Right renal pelvis (tissue), 4 donors: Measurements from ENCODE around the gene HTN3. TPM values are rescaled to one million over a fixed set of nuclear protein-coding genes. Genes with fewer than 3 reads are reported as not detected.

Experiments
- polyA plus RNA-seq, 4 donors: library from polyadenylated mRNA; unstranded; fragments of 120-200 nt; gene quantifications; one replicate each; pipeline ENCODE4 v1.2.1, GENCODE V29; 2013; ENCODE audit not compliant: insufficient read length in 4 of 4

The HTN3 gene
- polyA plus RNA-seq, 4 donors, result not detected

Other genes with a start within 250 kb of the HTN3 start
- 100 to 1,000 TPM; 335 to 659 (median 589) TPM for gene SULT1E1, start 168.3 kb upstream of the HTN3 start, polyA plus RNA-seq
- under 1 TPM in 1 of 4 donors, not detected in 3; 0.09 TPM for gene CSN1S1, start 97.4 kb upstream of the HTN3 start, polyA plus RNA-seq
- gene CSN2, start 62.7 kb upstream of the HTN3 start, polyA plus RNA-seq, result not detected
- gene STATH, start 32.5 kb upstream of the HTN3 start, polyA plus RNA-seq, result under 1 TPM; 0.26 to 0.69 (median 0.43) TPM
- gene HTN1, start 22.0 kb downstream of the HTN3 start, polyA plus RNA-seq, result under 1 TPM in 1 of 4 donors, not detected in 3; 0.01 TPM
- gene PRR27, start 125.8 kb downstream of the HTN3 start, polyA plus RNA-seq, result under 1 TPM; 0.04 to 0.14 (median 0.06) TPM
- 1 to 10 TPM in 3 of 4 donors, under 1 TPM in 1; 0.65 to 1.9 (median 1.3) TPM for gene ODAM, start 167.3 kb downstream of the HTN3 start, polyA plus RNA-seq
- 1 to 10 TPM in 2 of 4 donors, under 1 TPM in 2; 0.49 to 2.0 (median 0.89) TPM for gene FDCSP, start 197.7 kb downstream of the HTN3 start, polyA plus RNA-seq
- gene CSN3, start 214.1 kb downstream of the HTN3 start, polyA plus RNA-seq, result under 1 TPM in 1 of 4 donors, not detected in 3; 0.06 TPM